ENCODE measurements around the gene PILRA.
"Not testable (repeated sequence)": the region's sequence is repeated elsewhere in the genome, so short reads cannot be mapped to it uniquely, and the experiment has no call there.

PILRA gene

DNA sequence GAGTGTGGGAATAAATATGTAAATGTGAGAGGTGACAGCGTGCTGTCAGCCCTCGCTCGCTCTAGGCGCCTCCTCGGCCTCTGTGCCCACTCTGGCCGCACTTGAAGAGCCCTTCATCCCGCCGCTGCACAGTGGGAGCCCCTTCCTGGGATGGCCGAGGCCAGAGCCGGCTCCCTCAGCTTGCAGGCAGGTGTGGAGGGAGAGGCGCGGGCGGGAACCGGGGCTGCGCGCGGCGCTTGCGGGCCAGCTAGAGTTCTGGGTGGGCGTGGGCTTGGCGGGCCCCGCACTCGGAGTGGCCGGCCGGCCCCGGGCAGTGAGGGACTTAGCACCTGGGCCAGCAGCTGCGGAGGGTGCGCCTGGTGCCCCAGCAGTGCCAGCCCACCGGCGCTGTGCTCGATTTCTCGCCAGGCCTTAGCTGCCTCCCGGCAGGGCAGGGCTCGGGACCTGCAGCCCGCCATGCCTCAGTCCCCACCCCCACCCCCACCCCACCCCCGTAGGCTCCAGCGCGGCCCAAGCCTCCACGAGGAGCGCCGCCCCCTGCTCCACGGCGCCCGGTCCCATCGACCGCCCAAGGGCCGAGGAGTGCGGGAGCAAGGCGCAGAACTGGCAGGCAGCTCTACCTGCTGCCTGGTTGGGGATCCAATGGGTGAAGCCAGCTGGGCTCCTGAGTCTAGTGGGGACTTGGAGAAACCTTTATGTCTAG is 8.4 kb downstream of the PILRA start:
- not testable (repeated sequence) for DNase-seq

DNA sequence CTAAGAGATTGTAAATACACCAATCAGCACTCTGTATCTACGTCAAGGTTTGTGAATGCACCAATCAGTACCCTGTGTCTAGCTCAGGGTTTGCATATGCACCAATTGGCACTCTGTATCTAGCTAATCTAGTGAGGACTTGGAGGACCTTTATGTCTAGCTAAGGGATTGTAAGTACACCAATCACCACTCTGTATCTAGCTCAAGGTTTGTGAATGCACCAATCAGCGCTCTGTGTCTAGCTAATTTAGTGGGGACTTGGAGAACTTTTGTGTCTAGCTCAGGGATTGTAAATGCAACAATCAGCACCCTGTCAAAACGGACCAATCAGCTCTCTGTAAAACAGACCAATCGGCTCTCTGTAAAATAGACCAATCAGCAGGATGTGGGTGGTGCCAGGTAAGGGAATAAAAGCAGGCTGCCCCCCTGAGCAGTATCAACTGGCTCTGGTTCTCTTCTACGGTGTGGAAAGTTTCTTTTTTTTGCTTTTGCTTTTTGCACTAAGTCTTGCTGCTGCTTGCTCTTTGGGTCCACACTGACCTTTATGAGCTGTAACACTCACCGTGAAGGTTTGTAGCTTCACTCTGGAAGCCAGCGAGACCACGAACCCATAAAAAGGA is 9.1 kb downstream of the PILRA start:
- DNase-seq, result not testable (repeated sequence)

DNA sequence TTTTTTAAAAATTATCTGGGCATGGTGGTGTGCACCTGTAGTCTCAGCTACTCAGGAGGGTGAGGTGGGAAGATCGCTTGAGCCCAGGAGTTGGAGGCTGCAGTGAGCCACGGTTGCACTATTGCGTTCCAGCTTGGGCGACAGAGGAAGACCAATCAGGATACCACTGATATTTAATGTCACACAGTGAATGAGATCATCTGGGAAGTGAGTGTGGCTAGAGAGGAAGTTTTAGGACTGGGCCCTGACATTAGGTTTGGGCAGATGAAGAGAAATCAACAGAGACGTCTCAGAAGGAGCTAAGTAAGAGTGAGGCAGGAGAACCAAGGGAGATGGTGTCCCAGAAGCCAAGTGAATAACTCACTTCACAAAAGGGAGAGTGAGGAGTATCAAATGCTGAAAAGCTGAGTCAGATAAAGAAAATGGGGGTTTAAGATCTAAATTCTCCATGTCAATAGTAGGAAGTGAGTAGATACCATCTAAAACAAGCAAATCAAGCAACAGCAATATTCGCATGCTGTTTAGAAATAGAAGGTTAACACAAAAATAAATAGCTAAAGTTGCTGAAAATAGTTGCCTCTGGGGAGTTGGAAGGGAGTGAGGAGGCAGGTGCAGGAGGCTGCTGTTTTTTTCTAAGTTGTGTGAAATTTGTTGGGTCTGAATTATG is 11.5 kb downstream of the PILRA start:
- no peak for DNase-seq

DNA sequence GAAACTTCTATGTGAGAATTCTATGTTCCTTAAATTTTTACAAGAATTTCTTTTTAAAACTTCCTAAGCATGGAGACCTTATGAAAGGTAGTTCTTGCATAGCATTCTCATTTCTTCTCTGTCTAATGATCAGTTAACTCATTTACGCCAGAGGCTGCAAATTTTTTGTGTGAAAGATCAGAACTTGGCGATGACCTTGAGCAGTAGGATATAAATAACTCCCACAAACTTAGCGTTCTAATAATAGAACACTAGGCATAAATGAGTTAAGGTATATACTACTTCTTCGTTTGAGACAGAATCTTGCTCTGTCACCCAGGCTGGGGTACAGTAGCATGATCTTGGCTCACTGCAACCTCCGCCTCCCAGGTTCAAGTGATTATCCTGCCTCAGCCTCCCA is 13.7 kb downstream of the PILRA start:
- no peak for DNase-seq

DNA sequence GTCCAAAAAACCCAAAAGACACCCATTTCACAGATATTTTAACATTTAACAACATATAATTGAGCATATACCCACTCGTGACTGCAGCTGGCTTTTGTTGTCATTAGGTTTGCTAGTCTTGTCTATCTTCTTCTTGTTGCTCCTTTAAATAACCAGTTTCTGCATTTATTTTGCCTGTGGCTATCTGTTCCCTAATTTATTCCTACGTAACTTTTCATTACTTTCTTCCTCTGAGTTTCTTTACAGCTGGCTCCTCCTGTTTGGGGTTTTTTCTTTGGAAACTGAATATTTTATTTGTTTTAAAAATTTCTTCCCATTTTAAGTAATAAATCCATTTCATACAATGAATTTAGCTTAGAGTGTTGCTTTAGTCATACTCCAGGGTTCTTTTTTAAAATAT is 14.4 kb downstream of the PILRA start:
- no peak for DNase-seq

DNA sequence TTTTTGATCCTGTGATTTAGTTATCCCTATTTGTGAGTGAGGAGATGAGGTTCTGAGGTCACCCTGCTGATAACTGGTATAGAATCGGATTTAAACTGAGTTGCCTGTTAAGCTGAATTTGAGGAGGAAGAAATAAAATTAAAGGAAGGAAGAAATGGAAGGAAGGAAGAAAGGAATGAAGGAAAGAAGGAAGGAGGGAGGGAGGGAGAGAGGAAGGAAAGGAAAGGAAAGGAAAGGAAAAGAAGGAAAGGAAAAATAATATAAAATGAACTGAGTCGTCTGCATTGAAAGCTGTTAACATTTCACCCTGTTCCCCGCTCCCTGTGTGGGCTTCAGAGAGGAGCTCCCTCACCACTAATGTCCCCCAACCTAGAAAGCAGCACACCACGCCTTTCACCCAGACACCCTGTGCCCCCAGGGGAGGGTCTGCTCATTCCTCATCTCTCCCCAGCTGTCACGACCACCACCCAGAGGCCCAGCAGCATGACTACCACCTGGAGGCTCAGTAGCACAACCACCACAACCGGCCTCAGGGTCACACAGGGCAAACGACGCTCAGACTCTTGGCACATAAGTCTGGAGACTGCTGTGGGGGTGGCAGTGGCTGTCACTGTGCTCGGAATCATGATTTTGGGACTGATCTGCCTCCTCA is 16.3 kb downstream of the PILRA start:
- DNase-seq, result no peak

DNA sequence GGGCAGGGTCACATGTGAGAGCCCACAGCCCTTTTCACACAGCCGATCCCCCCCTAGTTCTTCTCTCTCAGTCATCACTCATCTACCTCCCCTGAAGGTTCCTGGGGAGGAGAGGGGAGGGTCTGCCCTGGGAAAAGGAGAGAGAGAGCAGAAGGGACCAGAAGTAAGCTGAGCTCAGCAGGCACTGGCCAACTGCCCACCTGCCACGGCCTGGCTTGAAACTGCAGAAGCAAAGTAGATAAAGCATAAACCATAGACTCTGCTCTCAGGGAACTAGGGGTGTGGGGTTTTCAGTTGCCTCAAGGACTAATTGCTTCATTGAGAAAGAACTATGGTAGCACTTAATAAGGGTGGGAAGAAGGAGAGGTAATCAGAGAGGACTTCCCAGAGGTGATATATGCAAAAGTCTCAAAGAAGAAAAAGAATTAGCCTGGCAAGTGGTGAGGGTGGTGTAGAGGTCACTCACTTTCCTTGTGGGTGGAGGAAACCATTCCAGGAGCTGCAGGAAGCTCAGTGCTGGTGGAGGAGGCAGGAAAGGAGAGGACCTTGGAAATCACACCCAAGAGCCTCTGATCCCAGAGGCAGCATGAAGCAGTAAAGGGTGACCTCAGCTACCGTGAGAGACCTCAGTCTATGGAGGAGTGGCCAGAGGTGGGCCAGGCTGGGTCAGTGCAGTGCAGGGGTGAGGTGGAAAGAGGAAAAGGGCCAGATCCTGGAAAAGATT is 17.2 kb downstream of the PILRA start:
- no peak for DNase-seq

DNA sequence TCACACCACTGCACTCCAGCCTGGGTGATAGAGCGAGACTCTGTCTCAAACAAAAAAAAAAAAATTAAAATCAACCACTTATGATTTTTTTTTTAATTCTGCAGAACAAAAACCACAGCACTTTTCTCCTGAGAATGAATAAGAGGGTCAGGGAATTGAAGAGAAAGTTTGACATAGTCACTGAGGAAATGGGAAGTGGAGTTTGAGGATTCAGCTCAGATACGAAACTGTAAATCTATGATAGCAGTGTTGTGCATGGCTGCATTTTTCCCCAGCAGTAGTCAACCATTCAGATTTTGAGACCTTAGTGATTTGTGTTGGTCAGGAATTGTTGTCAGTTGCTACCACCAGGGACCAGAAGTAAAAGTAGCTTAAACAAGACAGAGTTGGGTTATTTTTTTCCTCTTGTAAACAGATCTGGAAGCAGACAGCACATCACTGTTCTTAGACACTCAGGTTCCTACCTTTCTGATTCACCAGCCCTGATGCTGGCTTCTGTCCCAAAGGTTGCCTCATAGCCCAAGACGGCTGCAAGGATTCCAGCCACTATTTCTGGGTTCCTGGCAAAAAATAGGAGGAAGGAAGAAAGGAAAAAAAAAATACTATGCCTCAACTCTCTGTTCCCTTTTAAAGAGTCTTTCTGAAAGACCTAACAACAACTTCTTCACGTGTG is 20.1 kb downstream of the PILRA start:
- DNase-seq, result no peak

DNA sequence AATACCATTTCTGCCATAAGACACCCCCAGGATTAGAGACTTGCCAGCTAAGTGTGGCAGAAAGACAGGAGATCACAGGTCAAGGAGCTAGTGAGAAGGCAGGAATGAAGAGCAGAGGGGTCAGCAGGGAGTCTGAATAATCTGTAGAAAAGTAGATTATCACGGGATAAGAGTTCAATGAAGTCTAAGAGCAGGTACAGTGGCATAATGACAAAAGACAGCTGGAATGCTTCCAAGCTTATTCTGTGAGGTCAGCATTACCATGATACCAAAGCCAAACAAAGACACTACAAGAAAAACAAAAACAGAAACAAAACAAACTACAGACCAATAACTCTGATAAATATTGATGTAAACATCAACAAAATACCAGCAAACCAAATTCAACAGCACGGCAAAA is 20.8 kb downstream of the PILRA start:
- DNase-seq, result no peak

DNA sequence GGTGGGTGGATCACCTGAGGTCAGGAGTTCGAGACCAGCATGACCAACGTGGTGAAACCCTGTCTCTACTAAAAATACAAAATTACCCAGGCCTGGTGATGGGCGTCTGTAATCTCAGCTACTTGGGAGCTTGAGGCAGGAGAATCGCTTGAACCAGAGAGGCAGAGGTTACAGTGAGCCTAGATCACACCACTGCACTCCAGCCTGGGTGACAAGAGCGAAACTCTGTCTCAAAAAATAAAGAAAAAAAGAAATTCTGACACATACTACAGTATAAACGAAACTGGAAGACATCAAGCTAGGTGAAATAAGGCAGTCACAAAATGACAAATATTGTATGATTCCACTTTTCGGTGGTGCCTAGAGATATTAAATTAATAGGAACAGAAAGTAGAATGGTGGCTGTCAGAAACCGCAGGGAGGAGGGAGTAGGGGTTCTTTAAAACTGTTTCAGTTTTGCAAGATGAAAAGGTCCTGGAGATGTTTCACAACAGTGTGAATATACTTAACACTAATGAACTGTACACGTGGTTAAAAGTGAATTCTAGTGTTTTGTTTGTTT is 23.2 kb downstream of the PILRA start:
- peak; percentile 22 to 34 for DNase-seq

DNA sequence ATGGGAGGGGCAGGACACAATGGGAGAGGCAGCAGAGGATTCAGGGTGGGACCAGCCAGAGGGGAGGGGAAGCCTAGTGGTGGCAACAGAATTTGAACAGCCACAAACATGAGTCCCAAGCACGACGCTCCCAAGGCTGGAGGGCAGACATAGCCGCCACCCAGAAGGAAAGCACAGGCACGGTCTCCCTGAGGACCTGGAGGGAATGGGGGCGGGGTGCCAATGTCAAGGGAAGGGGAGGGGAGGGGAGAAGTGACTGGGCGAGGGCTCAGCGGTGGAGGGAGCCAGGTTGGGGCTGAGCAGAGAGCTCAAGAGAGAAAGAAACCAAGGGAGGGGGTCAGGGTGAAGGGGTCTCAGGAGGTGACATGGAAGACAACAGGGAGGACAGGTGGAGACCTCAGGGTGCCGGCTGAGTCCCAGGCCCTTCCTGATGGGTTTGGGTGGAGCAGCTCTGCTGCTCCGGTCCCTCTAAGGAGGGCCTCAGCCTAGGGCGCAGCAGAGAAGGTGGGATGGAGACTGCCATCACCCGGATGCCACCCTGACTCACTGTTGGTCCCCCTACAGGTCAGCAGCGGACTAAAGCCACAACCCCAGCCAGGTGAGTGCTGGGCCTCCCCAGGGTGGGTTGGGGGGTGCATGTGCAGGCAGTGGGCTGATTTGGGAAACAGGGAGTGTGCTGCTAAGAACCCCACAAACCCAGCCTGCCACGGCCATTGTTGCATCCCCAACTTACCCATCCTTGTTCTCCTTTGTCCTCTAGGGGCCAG is 24.2 kb downstream of the PILRA start:
- DNase-seq, result no peak

DNA sequence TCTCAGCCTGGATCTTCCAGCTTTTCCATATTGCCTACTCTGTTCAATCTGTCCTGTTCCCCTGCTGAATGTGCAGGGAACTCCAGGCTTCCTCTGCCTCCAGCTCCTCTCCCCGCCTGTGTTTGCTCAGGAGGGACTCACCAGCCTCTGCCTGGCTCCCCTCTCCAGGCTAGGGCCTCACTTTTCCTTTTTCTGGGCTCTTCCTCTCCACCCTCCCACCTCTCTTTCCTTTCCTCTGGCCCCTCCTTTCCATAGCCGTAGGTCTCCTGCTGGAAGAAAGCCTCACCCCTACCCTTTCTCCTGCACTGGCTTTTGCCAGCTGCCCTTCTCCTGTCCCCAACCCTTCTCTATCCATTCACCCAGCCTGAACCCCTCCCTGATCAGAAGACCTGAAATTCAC is 25.0 kb downstream of the PILRA start:
- DNase-seq, result no peak

DNA sequence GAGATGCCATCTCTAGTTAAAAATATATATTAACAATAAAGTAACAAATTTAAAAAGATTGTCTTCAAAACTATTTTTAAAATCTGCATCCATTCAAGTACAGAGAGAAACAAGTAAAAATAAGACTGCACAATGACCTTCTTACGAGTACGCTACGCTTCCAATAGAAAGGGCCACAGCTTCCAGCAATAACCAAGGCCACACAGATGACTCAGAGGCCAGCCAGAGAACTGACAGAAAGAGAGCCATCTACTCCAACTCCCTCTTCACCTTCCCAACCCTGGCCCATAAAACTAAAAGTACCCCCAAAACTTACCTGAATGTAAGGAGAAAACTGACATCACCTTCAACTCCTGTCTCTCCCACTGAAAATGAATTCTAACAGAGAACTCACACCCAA is 26.8 kb downstream of the PILRA start:
- DNase-seq, result no peak

DNA sequence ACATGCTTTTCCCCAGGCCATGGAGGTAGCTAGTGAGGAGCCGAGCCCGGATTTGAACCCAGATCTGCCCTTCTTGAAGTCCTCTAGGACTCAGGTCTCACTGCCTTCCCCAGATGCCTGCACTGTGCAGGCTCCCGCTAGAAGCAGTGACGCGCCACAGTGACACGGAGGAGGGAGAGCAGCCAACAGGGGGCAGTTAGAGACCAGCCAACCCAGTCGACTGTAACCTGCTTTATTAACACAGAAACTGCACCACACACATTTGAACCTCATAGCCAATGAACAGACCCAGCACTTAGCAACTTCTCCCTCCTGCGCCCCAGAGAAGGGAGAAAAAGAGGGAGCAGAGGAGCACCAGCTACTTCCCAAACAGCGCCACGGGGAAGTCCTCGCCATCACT is 27.4 kb downstream of the PILRA start:
- no peak for DNase-seq

DNA sequence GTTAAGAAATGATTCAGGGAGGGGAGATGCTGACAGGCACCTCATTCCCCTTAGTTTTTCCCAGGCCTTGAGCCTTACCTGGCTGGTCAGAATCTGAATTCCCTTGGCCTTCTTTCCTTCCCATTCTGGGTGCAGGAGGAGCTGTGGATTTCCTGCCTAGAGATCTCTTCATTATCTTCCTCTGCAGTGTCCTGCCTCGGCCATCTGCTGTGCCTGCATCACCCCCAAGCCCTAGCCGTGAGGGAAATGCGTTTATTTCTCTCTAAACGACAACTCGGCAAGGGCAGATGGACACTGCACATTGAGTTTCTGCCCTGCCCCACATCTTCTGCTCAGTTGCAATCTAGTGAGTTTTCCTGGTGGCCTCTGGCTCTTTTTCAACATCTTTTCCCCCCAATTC is 28.5 kb downstream of the PILRA start:
- DNase-seq, result no peak

DNA sequence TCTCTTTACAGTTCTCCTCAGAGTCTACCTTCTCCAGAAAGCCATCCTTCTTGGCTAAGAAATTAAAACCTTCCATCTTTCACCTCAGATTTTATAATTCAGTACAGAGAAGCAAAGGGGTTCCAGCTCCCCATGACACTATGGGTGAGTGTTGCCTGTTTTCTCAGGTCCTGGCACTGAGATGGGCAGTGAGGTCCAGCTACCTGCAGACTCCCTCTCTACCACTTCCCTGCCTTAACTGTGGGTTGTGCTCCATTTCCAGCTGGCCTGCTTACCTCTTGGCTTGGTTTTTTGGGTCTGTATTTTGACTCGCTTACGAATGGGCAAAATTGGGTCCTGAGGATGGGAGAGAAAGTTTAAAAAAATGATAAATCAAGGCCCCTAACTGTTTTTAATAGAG is 29.0 kb downstream of the PILRA start:
- DNase-seq, result no peak

DNA sequence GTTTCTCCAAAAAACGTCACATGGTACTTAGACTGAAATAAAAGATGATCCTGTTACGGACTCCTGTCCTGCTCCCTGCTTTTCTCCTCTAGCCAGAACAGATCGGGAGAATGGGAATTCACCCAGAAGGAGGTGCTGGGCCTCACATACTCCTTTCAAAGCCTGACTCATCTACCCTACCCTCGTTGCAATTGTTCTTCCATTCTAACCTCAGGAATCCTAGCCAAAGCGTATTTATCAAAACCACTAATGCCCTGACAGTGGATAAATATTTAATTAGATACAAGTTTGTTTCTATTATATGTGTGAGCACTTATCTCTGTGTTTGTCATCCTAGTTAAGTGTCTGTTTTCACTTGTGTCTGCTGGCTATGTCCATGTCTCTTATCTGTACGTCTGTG is 33.5 kb downstream of the PILRA start:
- DNase-seq, result no peak

DNA sequence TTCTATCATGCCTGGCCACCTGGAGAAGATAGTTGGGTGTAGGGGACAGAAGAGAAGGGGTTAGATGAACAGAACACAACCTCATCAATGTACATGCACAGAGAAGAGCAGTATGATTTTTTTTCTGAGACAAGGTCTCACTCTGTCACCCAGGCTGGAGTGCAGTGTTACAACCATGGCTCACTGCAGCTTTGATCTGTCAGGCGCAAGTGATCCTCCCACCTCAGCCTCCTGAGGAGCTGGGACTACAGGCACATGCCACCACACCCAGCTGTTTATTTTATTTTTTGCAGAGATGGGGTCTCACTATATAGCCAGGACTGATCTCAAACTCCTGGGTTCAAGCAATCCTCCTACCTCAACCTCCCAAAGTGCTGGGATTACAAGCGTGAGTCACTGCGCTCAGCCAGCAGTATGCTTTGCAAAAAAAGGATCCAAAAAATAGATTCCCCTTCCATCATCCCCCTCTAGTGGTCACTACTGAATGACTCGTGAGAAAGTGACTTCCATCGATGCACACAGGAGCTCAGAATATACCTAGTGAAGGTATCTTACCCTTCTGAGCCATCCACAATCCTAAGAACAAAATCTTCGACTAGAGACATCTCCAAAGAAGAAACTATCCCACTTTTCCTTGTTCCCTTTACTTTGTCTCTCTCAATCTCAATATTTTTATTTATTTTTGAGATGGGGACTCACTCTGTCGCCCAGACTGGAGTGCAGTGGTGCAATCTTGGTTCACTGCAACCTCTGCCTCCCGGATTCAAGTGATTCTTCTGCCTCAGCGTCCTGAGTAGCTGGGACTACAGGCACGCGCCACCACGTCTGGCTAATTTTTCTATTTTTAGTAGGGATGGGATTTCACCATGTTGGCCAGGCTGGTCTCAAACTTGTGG is 34.2 kb downstream of the PILRA start:
- peak; percentile 39 to 48 for DNase-seq

DNA sequence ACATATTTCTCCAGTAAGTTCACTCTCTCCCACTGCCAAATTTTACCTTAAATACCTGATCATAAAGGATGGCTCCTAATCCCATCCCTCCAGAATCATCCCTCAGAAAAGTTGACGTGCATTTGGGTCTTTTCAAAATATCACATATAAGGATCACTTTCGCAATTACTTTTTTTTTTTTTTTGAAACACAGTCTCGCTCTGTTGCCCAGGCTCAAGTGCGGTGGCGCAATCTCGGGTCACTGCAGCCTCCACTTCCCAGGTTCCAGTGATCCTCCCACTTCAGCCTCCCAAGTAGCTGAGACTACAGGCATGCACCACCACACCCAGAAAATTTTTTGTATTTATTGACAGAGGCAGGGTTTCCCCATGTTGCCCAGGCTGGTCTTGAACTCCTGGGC is 37.8 kb downstream of the PILRA start:
- no peak for DNase-seq

DNA sequence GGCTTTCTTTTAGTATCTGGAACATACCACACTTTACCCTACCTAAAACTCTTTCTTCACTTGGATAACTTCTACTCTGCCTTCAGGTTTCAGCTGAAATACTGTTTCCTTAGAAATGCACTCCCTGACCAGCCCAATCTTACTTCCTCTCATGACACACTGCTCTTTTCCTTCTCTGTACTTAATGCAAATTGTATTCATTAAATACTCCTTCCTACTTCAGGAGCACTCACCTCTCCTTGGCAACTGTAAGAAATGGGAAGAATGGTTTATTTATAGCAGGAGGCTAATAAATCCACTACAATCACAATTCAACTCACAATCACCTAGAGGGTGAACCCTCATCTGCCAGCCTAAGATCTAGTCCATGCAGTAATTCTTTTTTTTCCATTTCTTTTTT is 40.1 kb downstream of the PILRA start:
- no peak for DNase-seq
